Hematopoietic multipotent progenitor cell treated with erythropoietin and hydrocortisone succinate and interleukin-3 and kit ligand, for 6 days (in vitro differentiated cells): ENCODE results near the gene MRPS24.
"Not testable (repeated sequence)": the region's sequence is repeated elsewhere in the genome, so short reads cannot be mapped to it uniquely, and the experiment has no call there.

ENCODE experiments used
- DNase-seq: peaks from one replicate; pipeline ENCODE4 v3.0.0-alpha.2; 2015

Gene MRPS24

GRCh38 chr7:43869006-43869866, at the start of gene MRPS24:
MRPS24 (minus strand) TSS chr7:43869517; CDS start chr7:43869495, 22 bp downstream.
- peak; percentile 97 for DNase-seq

- DNase-seq: no peak
Observed at GRCh38 chr7:43915907-43916306, 46.6 kb upstream of the MRPS24 start.

- DNase-seq: no peak
Observed at GRCh38 chr7:43914795-43915194, 45.5 kb upstream of the MRPS24 start.

GRCh38 chr7:43906331-43907010, 37.2 kb upstream of the MRPS24 start, which contains the start of gene URGCP:
URGCP (minus strand) TSS chr7:43906596; CDS start chr7:43906575, 21 bp downstream.
- DNase-seq: peak; percentile 69

- DNase-seq: peak; percentile 50
Observed at GRCh38 chr7:43905956-43906330, 36.6 kb upstream of the MRPS24 start.

- DNase-seq: no peak
Observed at GRCh38 chr7:43905209-43905946, 36.1 kb upstream of the MRPS24 start.

GRCh38 chr7:43904533-43905208, 35.4 kb upstream of the MRPS24 start:
- DNase-seq: no peak

- DNase-seq: no peak
Observed at GRCh38 chr7:43902542-43903054, 33.3 kb upstream of the MRPS24 start.

- DNase-seq: not testable (repeated sequence)
Observed at GRCh38 chr7:43898571-43898970, 29.3 kb upstream of the MRPS24 start.

- no peak for DNase-seq
Observed at GRCh38 chr7:43895847-43896415, 26.6 kb upstream of the MRPS24 start.

- no peak for DNase-seq
Observed at GRCh38 chr7:43891069-43891955, 22.0 kb upstream of the MRPS24 start.

GRCh38 chr7:43890468-43890867, 21.2 kb upstream of the MRPS24 start:
- no peak for DNase-seq

GRCh38 chr7:43888993-43889945, 20.0 kb upstream of the MRPS24 start:
- DNase-seq: peak; percentile 67

GRCh38 chr7:43884617-43885016, 15.3 kb upstream of the MRPS24 start:
- DNase-seq: no peak

- DNase-seq: no peak
Observed at GRCh38 chr7:43884209-43884608, 14.9 kb upstream of the MRPS24 start.

- no peak for DNase-seq
Observed at GRCh38 chr7:43880596-43880995, 11.3 kb upstream of the MRPS24 start.

- DNase-seq: no peak
Observed at GRCh38 chr7:43879477-43879876, 10.2 kb upstream of the MRPS24 start.

- no peak for DNase-seq
Observed at GRCh38 chr7:43878867-43879266, 9.6 kb upstream of the MRPS24 start.

- DNase-seq: no peak
Observed at GRCh38 chr7:43877968-43878864, 8.9 kb upstream of the MRPS24 start.
